ENCODE results near the gene RAB4A. TPM values are rescaled to one million over a fixed set of nuclear protein-coding genes. Genes with fewer than 3 reads are reported as not detected.
A peak's percentile ranks its signal among the peaks of the same experiment; 100 is the strongest.

The RAB4A gene
- total RNA-seq, 4 donors from 2014 or later, result 44.9 to 73.6 (median 60.2) TPM

DNA sequence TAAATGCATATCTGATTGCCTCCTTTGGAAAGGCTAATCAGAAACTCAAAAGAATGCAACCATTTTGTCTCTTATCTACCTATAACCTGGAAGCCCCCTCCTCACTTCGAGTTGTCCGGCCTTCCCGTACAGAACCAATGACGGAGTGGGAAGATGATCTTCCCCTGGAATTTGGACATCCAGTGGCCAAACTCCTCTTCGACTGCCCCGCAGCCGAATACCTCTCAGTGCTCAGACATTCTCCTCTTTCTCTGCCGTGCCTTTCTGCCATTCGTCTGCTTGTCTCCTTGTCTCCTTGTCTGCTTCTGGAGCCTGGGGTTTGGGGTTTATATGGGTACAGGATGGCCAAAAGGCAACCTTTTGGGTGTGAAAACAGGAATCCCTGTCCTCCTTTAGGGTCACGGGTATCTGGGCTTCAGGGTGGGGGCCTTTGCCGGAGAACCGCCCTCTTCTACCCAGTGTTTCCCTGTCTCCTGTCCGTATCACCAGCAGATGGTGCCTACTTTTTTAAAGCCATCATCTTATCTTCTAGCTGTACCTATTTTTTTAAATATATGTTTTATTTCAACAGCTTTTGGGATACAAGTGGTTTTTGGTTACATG, 35.9 kb upstream of the RAB4A start:
- 91 to 92% methylated on average over 13 of the region's 13 CpGs for WGBS, 2 donors
- peaks cover 8 to 14% of the 10 kb centered on the region in 2 donors for H3K4me1 ChIP-seq
- H3K36me3 ChIP-seq, result no peaks in the 10 kb centered on the region
- H3K27ac ChIP-seq, result no peak overlapping the region
- H3K9me3 ChIP-seq, result no peaks in the 10 kb centered on the region
- no peak for DNase-seq
- no peak for TF ChIP-seq POLR2A (IDR thresholded peaks at IDR 0.05)
- TF ChIP-seq, protein P1, sequence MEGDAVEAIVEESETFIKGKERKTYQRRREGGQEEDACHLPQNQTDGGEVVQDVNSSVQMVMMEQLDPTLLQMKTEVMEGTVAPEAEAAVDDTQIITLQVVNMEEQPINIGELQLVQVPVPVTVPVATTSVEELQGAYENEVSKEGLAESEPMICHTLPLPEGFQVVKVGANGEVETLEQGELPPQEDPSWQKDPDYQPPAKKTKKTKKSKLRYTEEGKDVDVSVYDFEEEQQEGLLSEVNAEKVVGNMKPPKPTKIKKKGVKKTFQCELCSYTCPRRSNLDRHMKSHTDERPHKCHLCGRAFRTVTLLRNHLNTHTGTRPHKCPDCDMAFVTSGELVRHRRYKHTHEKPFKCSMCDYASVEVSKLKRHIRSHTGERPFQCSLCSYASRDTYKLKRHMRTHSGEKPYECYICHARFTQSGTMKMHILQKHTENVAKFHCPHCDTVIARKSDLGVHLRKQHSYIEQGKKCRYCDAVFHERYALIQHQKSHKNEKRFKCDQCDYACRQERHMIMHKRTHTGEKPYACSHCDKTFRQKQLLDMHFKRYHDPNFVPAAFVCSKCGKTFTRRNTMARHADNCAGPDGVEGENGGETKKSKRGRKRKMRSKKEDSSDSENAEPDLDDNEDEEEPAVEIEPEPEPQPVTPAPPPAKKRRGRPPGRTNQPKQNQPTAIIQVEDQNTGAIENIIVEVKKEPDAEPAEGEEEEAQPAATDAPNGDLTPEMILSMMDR (IDR thresholded peaks at IDR 0.05), result no peak
- intact Hi-C loops (cut with DNase I), result no loop called here
- no peak overlapping the region for H3K4me3 ChIP-seq (replicated peaks in 1 of 3)
- H3K27me3 ChIP-seq, result no peaks in the 10 kb centered on the region

GRCh38 chr1:229237320-229237719, 33.6 kb upstream of the RAB4A start:
- 65 to 73% methylated on average over 2 of the region's 2 CpGs for WGBS, 2 donors
- intact Hi-C loops (cut with DNase I), result no loop called here
- H3K4me3 ChIP-seq (replicated peaks in 1 of 3), result no peak overlapping the region
- no peak for TF ChIP-seq POLR2A (IDR thresholded peaks at IDR 0.05)
- TF ChIP-seq, protein P1 (IDR thresholded peaks at IDR 0.05), result no peak
- no peak for DNase-seq
- no peaks in the 10 kb centered on the region for H3K36me3 ChIP-seq
- no peaks in the 10 kb centered on the region for H3K4me1 ChIP-seq
- no peaks in the 10 kb centered on the region for H3K9me3 ChIP-seq
- H3K27ac ChIP-seq, result no peak overlapping the region
- H3K27me3 ChIP-seq, result no peaks in the 10 kb centered on the region

GRCh38 chr1:229238231-229238630, 32.7 kb upstream of the RAB4A start:
- H3K27ac ChIP-seq, result no peak overlapping the region
- intact Hi-C loops (cut with DNase I), result no loop called here
- no peaks in the 10 kb centered on the region for H3K27me3 ChIP-seq
- H3K4me1 ChIP-seq, result no peaks in the 10 kb centered on the region
- no peaks in the 10 kb centered on the region for H3K9me3 ChIP-seq
- H3K36me3 ChIP-seq, result no peaks in the 10 kb centered on the region
- TF ChIP-seq, protein P1 (IDR thresholded peaks at IDR 0.05), result no peak
- TF ChIP-seq POLR2A (IDR thresholded peaks at IDR 0.05), result no peak
- no peak for DNase-seq
- 71% methylated on average over 1 of the region's 1 CpG for WGBS, 2 donors
- H3K4me3 ChIP-seq (replicated peaks in 1 of 3), result no peak overlapping the region

DNA sequence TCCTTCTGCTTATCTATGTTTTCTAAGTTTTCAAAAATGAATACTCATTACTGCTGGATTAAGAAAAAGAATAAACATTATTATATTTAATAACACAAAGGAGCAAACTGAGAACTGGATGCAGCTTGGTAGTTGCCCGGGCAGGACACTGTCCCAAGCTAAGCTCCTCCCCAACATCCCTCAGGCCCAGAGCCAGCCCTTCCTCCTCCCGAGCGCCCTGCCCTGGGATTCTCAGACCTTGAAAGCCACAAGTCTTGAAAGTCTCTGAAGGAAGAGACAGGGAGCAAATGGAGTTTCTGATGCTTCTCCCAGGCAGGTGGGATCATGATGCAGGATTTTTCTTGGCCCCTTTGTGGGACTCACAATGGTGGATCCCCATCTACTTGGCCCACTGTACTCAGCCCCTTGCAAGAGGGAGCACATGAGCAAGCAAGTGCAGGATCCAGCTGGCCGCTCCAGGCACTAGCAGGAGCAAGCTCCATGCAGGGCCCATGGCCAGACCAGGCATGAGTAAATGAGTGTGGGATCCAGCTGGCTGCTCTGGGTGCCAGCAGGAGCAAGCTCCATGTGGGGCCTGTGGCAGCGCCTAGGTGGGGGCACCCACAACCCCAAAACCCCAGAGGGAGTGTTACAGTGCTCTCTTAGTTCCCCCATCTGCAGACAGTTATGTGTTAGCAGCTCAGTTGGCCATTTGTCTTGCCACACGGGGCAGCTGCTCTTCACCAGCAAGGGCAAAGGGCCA, 32.1 kb upstream of the RAB4A start:
- no peak for TF ChIP-seq POLR2A (IDR thresholded peaks at IDR 0.05)
- TF ChIP-seq, protein P1 (IDR thresholded peaks at IDR 0.05), result no peak
- Histone ChIP-seq H3K4me1 (no peaks in the 10 kb centered on the region), H3K4me3 (replicated peaks in 1 of 3) (no peak overlapping the region), H3K36me3 (no peaks in the 10 kb centered on the region), H3K27ac (no peak overlapping the region), H3K27me3 (no peaks in the 10 kb centered on the region), H3K9me3 (no peaks in the 10 kb centered on the region)
- DNase-seq, result peak; percentile 34 to 64
- 55 to 81% methylated on average over 5 to 6 of the region's 6 CpGs for WGBS, 2 donors
- intact Hi-C loops (cut with DNase I), result no loop called here

DNA sequence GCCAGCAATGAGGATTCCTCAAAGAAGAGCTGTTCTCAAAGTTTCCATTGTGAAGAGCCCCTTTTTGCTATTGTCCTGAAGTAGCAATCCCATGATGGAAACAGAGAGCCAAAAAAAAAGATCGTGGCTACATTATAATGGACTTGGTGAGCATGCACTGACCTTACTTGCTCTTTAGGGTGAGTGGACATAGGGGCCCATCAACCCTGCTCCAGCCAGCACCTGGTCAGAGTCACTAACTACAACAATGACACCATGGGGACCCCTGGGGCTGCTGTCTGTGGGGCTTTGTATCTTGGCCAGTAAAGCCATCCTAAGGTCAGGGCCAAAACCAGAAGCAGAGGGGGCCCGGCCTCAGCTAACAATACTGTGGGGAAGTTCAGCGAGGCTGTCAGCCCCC, 30.4 kb upstream of the RAB4A start:
- DNase-seq, result no peak
- Histone ChIP-seq H3K4me1 (no peaks in the 10 kb centered on the region), H3K27me3 (no peaks in the 10 kb centered on the region), H3K27ac (no peak overlapping the region), H3K9me3 (no peaks in the 10 kb centered on the region), H3K36me3 (no peaks in the 10 kb centered on the region), H3K4me3 (replicated peaks in 1 of 3) (no peak overlapping the region)
- WGBS, 2 donors, result 84 to 92% methylated on average over 3 of the region's 3 CpGs
- no peak for TF ChIP-seq POLR2A (IDR thresholded peaks at IDR 0.05)
- TF ChIP-seq, protein P1 (IDR thresholded peaks at IDR 0.05), result no peak
- intact Hi-C loops (cut with DNase I), result no loop called here

Measured in thyroid gland (tissue), 4 donors.